K562 (cell line): ENCODE results near the gene LCLAT1. TPM values are rescaled to one million over a fixed set of nuclear protein-coding genes. Genes with fewer than 3 reads are reported as not detected.

Experiments used
- ATAC-seq: fragments of 200-7000 bp; cut with Tn5 transposase; 3 replicates; pipeline ENCODE4 v1.9.1; 2020; ENCODE audit warnings: moderate library complexity
- BruUV-seq: library from RNA; stranded (reverse); fragments of 400-500 nt; replicated peaks from 2 replicates; lab custom pipeline; 2021; lab: Mats Ljungman, UMichigan
- CTCF ChIA-PET: fragments of 300-600 bp; formaldehyde crosslinking; extraction: SDS; loops from one replicate; lab custom pipeline; 2021; ENCODE audit warnings: low intra/inter-chr PET ratio; lab: Yijun Ruan, JAX
- POLR2A ChIA-PET: fragments of 300-600, 350-650 bp; sonication (Branson Sonifier 250); formaldehyde crosslinking; extraction: SDS; loops from one replicate; lab custom pipeline; 2021; ENCODE audit warnings: antibody characterized with exemption, inconsistent platforms; lab: Yijun Ruan, JAX
- DNase-seq, 4 experiments: peaks; one replicate each; pipeline versions ENCODE4 v3.0.0 to v3.0.0-alpha.2; 2011 to 2018; ENCODE audit warnings: low spot score in 3 of 4, mixed read lengths in 3 of 4; ENCODE audit errors: extremely low read depth in 1 of 4
- FAIRE-seq: peaks from 2 replicates; lab custom pipeline; 2011; peaks lifted over from hg19 to GRCh38; lab: Jason Lieb, UNC
- H2AFZ ChIP-seq: 2 replicates; pipeline ENCODE4 v1.6.0; 2011; ENCODE audit warnings: low read depth, low read length, control low read depth, inconsistent platforms
- H3K27ac ChIP-seq: fragments of 200-600 bp; 3 replicates; pipeline ENCODE4 v1.8.0; 2011; ENCODE audit warnings: low read depth, mild to moderate bottlenecking, control low read depth, inconsistent platforms, low read length, moderate library complexity, mixed read lengths; ENCODE audit errors: extremely low read depth
- H3K27me3 ChIP-seq, 2 experiments: fragments of 300-600 bp in 1 of 2; 2 replicates in 1 of 2; 3 replicates in 1 of 2; pipeline versions ENCODE4 v1.6.0 to v1.8.0; 2011; ENCODE audit warnings: inconsistent platforms in 2 of 2, low read length in 2 of 2, mild to moderate bottlenecking in 1 of 2, mixed read lengths in 1 of 2, moderate library complexity in 1 of 2; ENCODE audit not compliant: control insufficient read depth in 2 of 2, insufficient read depth in 2 of 2
- H3K36me3 ChIP-seq: fragments of 300-600 bp; 3 replicates; pipeline ENCODE4 v1.8.0; 2011; ENCODE audit warnings: mild to moderate bottlenecking, low read length, inconsistent platforms; ENCODE audit not compliant: control insufficient read depth, insufficient read depth
- H3K4me1 ChIP-seq, 2 experiments: fragments of 200-600 bp in 1 of 2; replicated peaks in 1 of 2; 2 replicates in 1 of 2; 3 replicates in 1 of 2; pipeline versions ENCODE4 v1.5.1 to v1.8.0; 2011; ENCODE audit warnings: inconsistent platforms in 2 of 2, low read length in 2 of 2, mild to moderate bottlenecking in 1 of 2, mixed read lengths in 1 of 2, moderate library complexity in 1 of 2; ENCODE audit not compliant: control insufficient read depth in 2 of 2, insufficient read depth in 2 of 2
- H3K4me2 ChIP-seq: 2 replicates; pipeline ENCODE4 v1.6.1; 2011; ENCODE audit warnings: low read length, control low read depth, inconsistent platforms, mixed read lengths; ENCODE audit not compliant: insufficient read depth
- H3K4me3 ChIP-seq: fragments of 200-600 bp; sonication (generic), shearing (Covaris generic); 2 replicates; pipeline ENCODE4 v1.5.1; 2016; ENCODE audit warnings: control low read depth, inconsistent platforms
- H3K79me2 ChIP-seq: fragments of 200-600 bp; 3 replicates; pipeline ENCODE4 v1.8.0; 2011; ENCODE audit warnings: low read length, inconsistent platforms; ENCODE audit not compliant: control insufficient read depth, insufficient read depth
- H3K9ac ChIP-seq, 2 experiments: 2 replicates each; pipeline versions ENCODE4 v1.6.0 to v1.6.1; 2011; ENCODE audit warnings: low read depth in 2 of 2, low read length in 2 of 2, control low read depth in 1 of 2, inconsistent platforms in 1 of 2, mild to moderate bottlenecking in 1 of 2, mixed read lengths in 1 of 2; ENCODE audit not compliant: insufficient read depth in 1 of 2
- H3K9me1 ChIP-seq: one replicate; pipeline ENCODE4 v1.6.0; 2011; ENCODE audit warnings: inconsistent platforms, mild to moderate bottlenecking, low read length, moderate library complexity; ENCODE audit not compliant: control insufficient read depth, insufficient read depth
- H3K9me3 ChIP-seq: replicated peaks from 2 replicates; pipeline ENCODE4 v1.5.1; 2011; ENCODE audit warnings: low read depth, low read length, inconsistent platforms; ENCODE audit not compliant: control insufficient read depth, insufficient read depth
- H4K20me1 ChIP-seq: replicated peaks from 2 replicates; pipeline ENCODE4 v1.6.1; 2011; ENCODE audit warnings: low read length, inconsistent platforms, mixed read lengths; ENCODE audit not compliant: control insufficient read depth, insufficient read depth
- GATA2 ChIP-seq: sonication (generic); formaldehyde crosslinking; IDR thresholded peaks from 2 replicates; pipeline ENCODE4 v1.4.0; 2020; ENCODE audit warnings: mild to moderate bottlenecking, missing genetic modification reagents
- KAT8 ChIP-seq: fragments of 450-650 bp; IDR thresholded peaks from 2 replicates; pipeline ENCODE4 v1.6.1; 2016; ENCODE audit warnings: low read depth, mild to moderate bottlenecking
- SAP30 ChIP-seq: fragments of 200-600 bp; sonication (generic); IDR thresholded peaks from 2 replicates; pipeline ENCODE4 v1.6.1; 2012; ENCODE audit warnings: borderline replicate concordance, low read depth, mild to moderate bottlenecking, moderate library complexity, low read length, control low read depth, inconsistent platforms; ENCODE audit not compliant: insufficient read depth, poor library complexity, severe bottlenecking
- SPI1 ChIP-seq: IDR thresholded peaks from 2 replicates; pipeline ENCODE4 v1.6.1; 2011; ENCODE audit warnings: low read depth, low read length, control low read depth, borderline replicate concordance
- SRSF9 ChIP-seq: fragments of 200-400 bp; formaldehyde crosslinking; IDR thresholded peaks from 2 replicates; pipeline ENCODE4 v1.6.1; 2017; ENCODE audit warnings: low read depth, low read length, borderline replicate concordance
- TCFL5 ChIP-seq: fragments of 250-450 bp; sonication (Bioruptor Pico); conservative IDR thresholded peaks from 2 replicates; pipeline ENCODE4 v1.6.1; 2021; ENCODE audit warnings: mild to moderate bottlenecking, moderate library complexity, matching md5 sums
- TGIF2 ChIP-seq: sonication (generic); formaldehyde crosslinking; IDR thresholded peaks from 2 replicates; pipeline ENCODE4 v1.8.1; 2022; ENCODE audit warnings: mild to moderate bottlenecking, missing genetic modification reagents, moderate library complexity
- ZNF212 ChIP-seq: fragments of 450-650 bp; formaldehyde crosslinking; IDR thresholded peaks from 2 replicates; pipeline ENCODE4 v1.4.0; 2020; ENCODE audit warnings: mild to moderate bottlenecking
- ZNF274 ChIP-seq: IDR thresholded peaks from 2 replicates; pipeline ENCODE4 v1.6.1; 2011; ENCODE audit warnings: low read depth, mild to moderate bottlenecking, low read length, moderate library complexity, borderline replicate concordance
- ZNF444 ChIP-seq: fragments of 250-450 bp; sonication (Bioruptor Pico); IDR thresholded peaks from 2 replicates; pipeline ENCODE4 v1.4.0; 2020; ENCODE audit warnings: mild to moderate bottlenecking, moderate library complexity
- WGBS: fragments of 100-300 bp; shearing (Covaris generic); methylation state at CpG from one replicate; pipeline ENCODE4 v1.1.6; 2016; ENCODE audit warnings: low coverage, mixed read lengths; ENCODE audit not compliant: insufficient coverage; ENCODE audit errors: missing lambda C conversion rate; 5-methylcytosine and 5-hydroxymethylcytosine counted together
- in situ Hi-C: fragments of 300-500 bp; cut with MboI; formaldehyde crosslinking; loops from 4 replicates; pipeline ENCODE4 v1.15.0; 2018; ENCODE audit warnings: inconsistent platforms, mixed read lengths
- intact Hi-C: fragments of 100-400 bp; cut with micrococcal nuclease; formaldehyde crosslinking; loops from 2 replicates; pipeline ENCODE4 v1.14.2; 2022
- polyA plus RNA-seq, 8 experiments: library from polyadenylated mRNA; depleted of rRNA in 4 of 8; stranded (reverse) in 5 of 8; unstranded in 3 of 8; fragments of >200 nt; fragmentation: Nextera tagmentation in 2 of 8; fragmentation: Illumina TruSeq in 1 of 8; extraction: Ambion mirVana in 2 of 8; extraction: Trizol in 1 of 8; gene quantifications; 2 replicates each; pipeline versions ENCODE4 v1.2.1 to v1.2.3, GENCODE V29; 2011 to 2014; ENCODE audit warnings: inconsistent platforms in 1 of 8, missing spikeins in 1 of 8
- total RNA-seq, 7 experiments: library from RNA; depleted of rRNA in 6 of 7; stranded (reverse); fragments of >200 nt in 6 of 7; fragmentation: Illumina TruSeq in 2 of 7; extraction: Trizol in 2 of 7; gene quantifications; 2 replicates each; pipeline versions ENCODE4 v1.2.1 to v1.2.3, GENCODE V29; 2011 to 2021; ENCODE audit warnings: low replicate concordance in 1 of 7
- TF ChIP-seq, protein P1 (sequence below): fragments of 450-650 bp; IDR thresholded peaks from 2 replicates; pipeline ENCODE4 v1.6.1; 2017; ENCODE audit warnings: antibody characterized with exemption
- TF ChIP-seq, protein P2 (sequence below): fragments of 250-450 bp; sonication (Bioruptor Pico); IDR thresholded peaks from 2 replicates; pipeline ENCODE4 v1.4.0; 2020; ENCODE audit warnings: borderline replicate concordance

Gene LCLAT1
- total and polyA plus RNA-seq, 9 of the 15 experiments (the other 6 are each of a cell fraction or from before 2014, with no cell fraction given), result 8.9 to 63.3 (median 25.4) TPM

DNA sequence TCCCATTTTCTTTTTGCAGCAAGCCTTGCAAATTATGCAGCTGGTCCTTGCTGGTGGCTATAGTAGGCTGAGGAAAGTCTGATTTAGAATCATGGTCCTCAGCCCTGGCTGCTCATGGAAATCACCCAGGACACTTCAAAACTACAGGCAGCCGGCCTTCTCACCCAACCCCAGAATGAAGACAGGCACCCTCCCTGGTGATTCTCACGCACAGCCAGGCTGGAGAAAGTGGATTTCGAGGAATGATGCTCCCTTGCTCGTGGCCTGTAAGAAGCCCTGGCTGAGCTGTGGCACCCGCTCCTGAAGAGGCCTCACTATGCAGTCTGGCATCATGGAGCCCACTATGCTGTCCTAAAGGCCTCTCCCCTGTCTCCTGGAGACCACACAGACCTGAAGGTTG lies 202.8 kb downstream of the LCLAT1 start:
- Histone ChIP-seq H3K4me1 (no peaks in the 10 kb centered on the region), H3K79me2 (no peaks in the 10 kb centered on the region), H3K9me3 (no peaks in the 10 kb centered on the region), H3K9ac (no peak overlapping the region), H4K20me1 (no peaks in the 10 kb centered on the region), H3K27ac (no peak overlapping the region), H3K36me3 (no peaks in the 10 kb centered on the region), H3K27me3 (peaks cover 3 to 27% of the 10 kb centered on the region in 2 experiments; a peak in 4 of 5 replicates), H2AFZ (no peak overlapping the region), H3K4me3 (no peak overlapping the region), H3K4me2 (no peak overlapping the region), H3K9me1 (no peaks in the 10 kb centered on the region)
- no peak for DNase-seq
- POLR2A ChIA-PET, result interaction anchor here (1.1 kb wide), 1 partner anchor 12 kb away, joined by 8 read pairs; no protein-coding TSS in a partner anchor
- no TSS peak for BruUV-seq
- WGBS, result 9% methylated on average over 4 of the region's 5 CpGs
- no peak for FAIRE-seq
- CTCF ChIA-PET, result interaction anchor here (0.7 kb wide), 1 partner anchor 221 kb away, joined by 3 read pairs; no protein-coding TSS in a partner anchor
- intact Hi-C loops (no loop called here), in situ Hi-C loops (no loop called here)
- TF ChIP-seq ZNF274 (no peak), SRSF9 (no peak), GATA2 (CRISPR knock-in tag) (no peak), SPI1 (no peak), TCFL5 (CRISPR knock-in tag) (no peak)
- no peak for ATAC-seq

DNA sequence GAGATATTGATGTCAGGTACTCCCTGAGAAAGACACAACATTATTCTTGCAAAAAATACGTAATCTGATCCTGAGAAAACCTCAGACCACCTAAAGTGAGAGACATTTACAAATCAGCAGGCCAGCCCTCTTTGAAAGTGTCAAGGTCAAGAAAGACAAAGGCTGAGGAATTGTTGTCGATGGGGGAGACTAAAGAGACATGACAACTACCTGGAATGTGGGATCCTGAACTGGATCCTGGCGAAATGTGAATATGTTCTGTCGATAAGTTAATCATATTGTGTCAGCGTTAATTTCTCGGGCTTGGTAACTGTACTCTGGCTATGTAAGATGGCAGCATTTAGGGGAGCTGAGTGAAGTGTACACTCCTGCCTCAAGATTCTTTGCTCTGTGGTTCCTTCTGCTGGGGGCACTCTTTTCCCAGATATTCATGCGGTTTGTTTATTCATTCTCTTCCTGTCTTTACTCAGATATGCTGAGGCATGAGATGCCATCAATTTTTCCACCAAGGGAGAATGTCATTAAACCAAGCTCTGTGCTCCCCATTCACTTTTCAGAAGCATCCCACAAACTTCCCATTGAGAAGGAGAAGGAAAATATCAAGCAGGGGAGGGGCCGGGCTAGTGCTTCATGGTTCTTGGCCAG lies 205.3 kb downstream of the LCLAT1 start:
- Histone ChIP-seq H3K79me2 (no peaks in the 10 kb centered on the region), H3K9me3 (no peaks in the 10 kb centered on the region), H3K27me3 (peaks cover 6 to 41% of the 10 kb centered on the region in 2 experiments; a peak in 4 of 5 replicates), H4K20me1 (no peaks in the 10 kb centered on the region), H2AFZ (no peak overlapping the region), H3K9me1 (no peaks in the 10 kb centered on the region), H3K36me3 (no peaks in the 10 kb centered on the region), H3K9ac (no peak overlapping the region), H3K4me2 (no peak overlapping the region), H3K4me3 (no peak overlapping the region), H3K4me1 (peaks cover 0 to 14% of the 10 kb centered on the region in 2 experiments; a peak in 2 of 5 replicates), H3K27ac (no peak overlapping the region)
- no peak for ATAC-seq
- WGBS, result 7% methylated on average over 8 of the region's 8 CpGs
- in situ Hi-C loops, result no loop called here
- POLR2A ChIA-PET, result interaction anchor here (0.7 to 3.1 kb wide), 2 partner anchors 7 to 9 kb away, joined by 3 to 23 read pairs; no protein-coding TSS in a partner anchor
- DNase-seq, result no peak
- no TSS peak for BruUV-seq
- intact Hi-C loops, result no loop called here
- CTCF ChIA-PET, result no interaction called here
- FAIRE-seq, result no peak
- TF ChIP-seq SAP30 (no peak), TGIF2 (CRISPR knock-in tag) (no peak), ZNF212 (CRISPR knock-in tag) (no peak), ZNF444 (CRISPR knock-in tag) (no peak), KAT8 (no peak)
- TF ChIP-seq, protein P1, sequence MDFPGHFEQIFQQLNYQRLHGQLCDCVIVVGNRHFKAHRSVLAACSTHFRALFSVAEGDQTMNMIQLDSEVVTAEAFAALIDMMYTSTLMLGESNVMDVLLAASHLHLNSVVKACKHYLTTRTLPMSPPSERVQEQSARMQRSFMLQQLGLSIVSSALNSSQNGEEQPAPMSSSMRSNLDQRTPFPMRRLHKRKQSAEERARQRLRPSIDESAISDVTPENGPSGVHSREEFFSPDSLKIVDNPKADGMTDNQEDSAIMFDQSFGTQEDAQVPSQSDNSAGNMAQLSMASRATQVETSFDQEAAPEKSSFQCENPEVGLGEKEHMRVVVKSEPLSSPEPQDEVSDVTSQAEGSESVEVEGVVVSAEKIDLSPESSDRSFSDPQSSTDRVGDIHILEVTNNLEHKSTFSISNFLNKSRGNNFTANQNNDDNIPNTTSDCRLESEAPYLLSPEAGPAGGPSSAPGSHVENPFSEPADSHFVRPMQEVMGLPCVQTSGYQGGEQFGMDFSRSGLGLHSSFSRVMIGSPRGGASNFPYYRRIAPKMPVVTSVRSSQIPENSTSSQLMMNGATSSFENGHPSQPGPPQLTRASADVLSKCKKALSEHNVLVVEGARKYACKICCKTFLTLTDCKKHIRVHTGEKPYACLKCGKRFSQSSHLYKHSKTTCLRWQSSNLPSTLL, result no peak
- TF ChIP-seq, protein P2, sequence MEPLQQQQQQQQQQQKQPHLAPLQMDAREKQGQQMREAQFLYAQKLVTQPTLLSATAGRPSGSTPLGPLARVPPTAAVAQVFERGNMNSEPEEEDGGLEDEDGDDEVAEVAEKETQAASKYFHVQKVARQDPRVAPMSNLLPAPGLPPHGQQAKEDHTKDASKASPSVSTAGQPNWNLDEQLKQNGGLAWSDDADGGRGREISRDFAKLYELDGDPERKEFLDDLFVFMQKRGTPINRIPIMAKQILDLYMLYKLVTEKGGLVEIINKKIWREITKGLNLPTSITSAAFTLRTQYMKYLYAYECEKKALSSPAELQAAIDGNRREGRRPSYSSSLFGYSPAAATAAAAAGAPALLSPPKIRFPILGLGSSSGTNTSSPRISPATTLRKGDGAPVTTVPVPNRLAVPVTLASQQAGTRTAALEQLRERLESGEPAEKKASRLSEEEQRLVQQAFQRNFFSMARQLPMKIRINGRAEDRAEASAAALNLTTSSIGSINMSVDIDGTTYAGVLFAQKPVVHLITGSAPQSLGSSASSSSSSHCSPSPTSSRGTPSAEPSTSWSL (CRISPR knock-in tag), result no peak
